ENCODE measurements around the gene KLHL42. TPM values are rescaled to one million over a fixed set of nuclear protein-coding genes. Genes with fewer than 3 reads are reported as not detected.

The KLHL42 gene
- total RNA-seq, 4 donors from 2014 or later = 40.9 to 56.1 (median 45.3) TPM

DNA sequence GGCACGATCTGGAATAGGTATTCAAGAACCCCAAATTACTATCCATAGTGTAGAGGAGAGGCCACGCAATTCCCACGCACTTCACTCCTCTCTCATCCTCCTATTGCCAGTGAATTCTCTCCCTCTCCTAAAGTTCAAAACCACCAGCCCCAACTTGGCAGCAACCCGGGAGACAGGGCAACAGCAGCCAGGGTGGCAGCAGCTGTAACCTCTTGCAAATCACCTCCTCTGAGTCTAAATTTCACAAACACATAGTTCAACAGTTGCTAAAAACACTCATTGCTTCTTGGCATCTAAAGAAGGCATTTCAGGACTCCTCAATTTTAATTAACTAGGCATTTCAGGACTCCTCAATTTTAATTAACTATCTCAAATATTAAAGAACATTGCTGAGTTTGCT is 37.7 kb downstream of the KLHL42 start:
- no peak for DNase-seq
- H3K27me3 ChIP-seq = no peaks in the 10 kb centered on the region
- H3K9me3 ChIP-seq = no peaks in the 10 kb centered on the region
- peaks cover 0 to 4% of the 10 kb centered on the region in 2 donors for H3K4me1 ChIP-seq
- H3K27ac ChIP-seq = peak overlapping the region; percentile 18 to 42
- no peaks in the 10 kb centered on the region for H3K36me3 ChIP-seq
- TF ChIP-seq, protein P1, sequence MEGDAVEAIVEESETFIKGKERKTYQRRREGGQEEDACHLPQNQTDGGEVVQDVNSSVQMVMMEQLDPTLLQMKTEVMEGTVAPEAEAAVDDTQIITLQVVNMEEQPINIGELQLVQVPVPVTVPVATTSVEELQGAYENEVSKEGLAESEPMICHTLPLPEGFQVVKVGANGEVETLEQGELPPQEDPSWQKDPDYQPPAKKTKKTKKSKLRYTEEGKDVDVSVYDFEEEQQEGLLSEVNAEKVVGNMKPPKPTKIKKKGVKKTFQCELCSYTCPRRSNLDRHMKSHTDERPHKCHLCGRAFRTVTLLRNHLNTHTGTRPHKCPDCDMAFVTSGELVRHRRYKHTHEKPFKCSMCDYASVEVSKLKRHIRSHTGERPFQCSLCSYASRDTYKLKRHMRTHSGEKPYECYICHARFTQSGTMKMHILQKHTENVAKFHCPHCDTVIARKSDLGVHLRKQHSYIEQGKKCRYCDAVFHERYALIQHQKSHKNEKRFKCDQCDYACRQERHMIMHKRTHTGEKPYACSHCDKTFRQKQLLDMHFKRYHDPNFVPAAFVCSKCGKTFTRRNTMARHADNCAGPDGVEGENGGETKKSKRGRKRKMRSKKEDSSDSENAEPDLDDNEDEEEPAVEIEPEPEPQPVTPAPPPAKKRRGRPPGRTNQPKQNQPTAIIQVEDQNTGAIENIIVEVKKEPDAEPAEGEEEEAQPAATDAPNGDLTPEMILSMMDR (IDR thresholded peaks at IDR 0.05) = no peak
- TF ChIP-seq POLR2A (IDR thresholded peaks at IDR 0.05) = no peak
- H3K4me3 ChIP-seq = no peak overlapping the region
- intact Hi-C loops (cut with DNase I; ENCODE audit: low total_unique reads) = no loop called here

DNA sequence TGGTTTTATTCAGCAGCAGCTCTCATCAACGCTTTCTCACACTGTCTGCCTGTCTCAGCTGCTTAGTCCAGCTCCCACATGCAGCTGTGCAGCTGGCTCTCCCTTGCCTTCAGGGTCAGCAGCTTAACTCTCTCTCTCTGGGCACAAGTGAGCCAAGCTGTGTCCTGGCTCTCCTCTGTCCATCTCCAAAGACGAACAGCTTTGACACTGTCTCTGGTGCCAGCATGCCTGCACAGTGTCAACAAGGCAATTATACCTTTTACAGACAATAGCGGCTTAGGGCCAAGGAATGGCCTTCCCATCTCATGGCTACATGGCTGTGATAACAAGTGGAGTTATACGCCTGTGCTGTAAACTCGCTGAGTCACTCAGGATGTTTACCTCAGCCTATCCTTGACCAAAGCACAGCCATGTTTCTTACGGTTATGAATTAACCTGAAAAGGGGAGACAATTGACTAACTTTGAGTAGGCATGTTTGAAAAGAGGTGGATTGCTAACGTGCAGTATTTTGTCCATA is 38.4 kb downstream of the KLHL42 start:
- intact Hi-C loops (cut with DNase I; ENCODE audit: low total_unique reads) = no loop called here
- Histone ChIP-seq H3K36me3 (no peaks in the 10 kb centered on the region), H3K9me3 (no peaks in the 10 kb centered on the region), H3K27me3 (no peaks in the 10 kb centered on the region), H3K27ac (peak overlapping the region; percentile 18 to 42), H3K4me1 (peaks cover 0 to 4% of the 10 kb centered on the region in 2 donors), H3K4me3 (no peak overlapping the region)
- TF ChIP-seq, protein P1 (IDR thresholded peaks at IDR 0.05) = no peak
- no peak for TF ChIP-seq POLR2A (IDR thresholded peaks at IDR 0.05)
- DNase-seq = peak; percentile 17 to 46

DNA sequence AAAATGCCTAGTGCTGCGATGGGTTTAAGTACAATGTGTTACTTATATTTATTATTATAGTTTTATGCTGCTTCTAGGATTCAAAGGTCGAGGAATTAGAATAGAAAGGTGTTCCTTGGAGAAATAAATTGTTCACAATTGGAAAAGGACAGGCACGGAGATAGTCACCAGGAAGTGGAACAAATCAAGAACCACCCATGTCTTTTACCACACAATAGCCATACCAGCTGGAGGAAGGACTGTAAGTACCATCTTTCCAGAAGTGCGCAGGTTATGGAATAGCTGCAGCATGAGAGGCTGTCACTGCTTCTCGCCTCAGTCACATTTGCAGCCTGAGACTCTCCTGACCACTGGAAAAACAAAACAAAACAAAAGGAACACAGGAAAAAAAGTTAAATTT is 40.5 kb downstream of the KLHL42 start:
- H3K36me3 ChIP-seq = no peaks in the 10 kb centered on the region
- peaks cover 0 to 4% of the 10 kb centered on the region in 2 donors for H3K4me1 ChIP-seq
- intact Hi-C loops (cut with DNase I; ENCODE audit: low total_unique reads) = loop anchor here (10.0 kb wide), 1 partner anchor 76 kb away; no protein-coding TSS in a partner anchor
- no peaks in the 10 kb centered on the region for H3K9me3 ChIP-seq
- H3K27me3 ChIP-seq = no peaks in the 10 kb centered on the region
- H3K27ac ChIP-seq = no peak overlapping the region
- TF ChIP-seq POLR2A (IDR thresholded peaks at IDR 0.05) = no peak
- TF ChIP-seq, protein P1 (IDR thresholded peaks at IDR 0.05) = no peak
- no peak overlapping the region for H3K4me3 ChIP-seq
- no peak for DNase-seq

DNA sequence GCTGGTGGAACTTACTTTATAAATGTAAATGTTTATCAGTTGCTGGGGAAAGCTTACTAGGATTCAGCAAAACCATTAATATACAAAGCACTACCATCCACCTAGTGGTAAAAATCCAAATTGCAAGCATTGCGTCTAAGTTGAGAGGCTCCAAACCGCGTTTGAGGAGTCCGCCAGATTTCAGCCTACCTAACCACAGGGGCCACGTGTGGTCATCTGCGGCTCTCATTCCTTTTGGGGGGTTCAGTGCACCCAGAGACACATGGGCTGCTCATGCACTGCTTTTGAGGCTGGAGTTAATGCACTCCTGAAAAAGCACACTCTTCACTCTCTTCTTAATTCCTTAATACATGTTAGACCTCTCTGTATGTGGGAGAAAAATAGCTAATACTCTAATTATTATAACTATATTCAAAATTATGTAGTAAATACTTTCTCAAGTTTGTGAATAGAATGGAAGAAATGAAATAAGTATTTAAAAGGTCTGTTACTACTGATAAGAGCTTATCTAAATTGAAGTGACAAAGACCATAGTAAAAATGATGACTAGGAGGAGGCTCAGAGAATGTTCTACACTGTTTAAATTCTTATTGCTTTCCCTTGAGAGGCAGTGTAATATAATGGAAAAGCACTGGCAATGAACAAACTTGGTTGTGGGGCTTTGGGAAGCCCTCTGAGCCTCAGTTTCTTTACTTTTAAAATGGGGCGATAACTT is 41.4 kb downstream of the KLHL42 start:
- intact Hi-C loops (cut with DNase I; ENCODE audit: low total_unique reads) = loop anchor here (10.0 kb wide), 1 partner anchor 77 kb away; no protein-coding TSS in a partner anchor
- Histone ChIP-seq H3K27me3 (no peaks in the 10 kb centered on the region), H3K4me3 (no peak overlapping the region), H3K27ac (no peak overlapping the region), H3K36me3 (no peaks in the 10 kb centered on the region), H3K4me1 (peaks cover 0 to 4% of the 10 kb centered on the region in 2 donors), H3K9me3 (no peaks in the 10 kb centered on the region)
- peak; percentile 21 to 45 for DNase-seq
- no peak for TF ChIP-seq POLR2A (IDR thresholded peaks at IDR 0.05)
- TF ChIP-seq, protein P1 (IDR thresholded peaks at IDR 0.05) = peak; percentile 67 to 77 (median 70)

DNA sequence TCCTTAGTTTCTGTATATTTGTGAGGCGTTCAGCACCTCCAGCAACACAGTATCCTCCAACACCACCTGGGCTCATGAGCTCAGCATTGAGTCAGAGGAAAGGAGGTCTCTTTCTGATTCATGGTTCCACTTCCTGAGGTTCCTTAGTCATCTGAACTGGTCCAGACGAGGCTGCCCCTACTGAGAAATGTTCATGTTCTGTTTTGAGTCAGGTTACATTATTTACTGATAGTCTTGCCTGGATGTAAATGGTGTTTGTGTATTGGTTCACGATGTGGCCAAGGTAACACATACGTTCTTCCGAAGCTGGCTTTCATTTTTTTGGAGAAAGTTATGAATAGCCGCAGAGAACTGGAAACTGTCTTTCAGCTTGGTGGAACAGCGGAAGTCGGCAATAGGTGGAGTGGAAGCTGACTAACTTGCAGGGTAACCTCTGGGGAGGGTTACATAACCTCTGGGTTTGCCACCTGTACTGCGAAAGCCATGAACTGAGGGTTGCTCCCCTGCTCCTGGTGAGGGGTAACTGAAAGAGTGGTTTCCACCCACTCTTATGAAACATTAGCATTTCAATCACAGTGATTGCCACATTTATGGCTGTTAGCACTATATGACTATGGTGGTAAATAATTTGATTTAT is 42.2 kb downstream of the KLHL42 start:
- TF ChIP-seq POLR2A (IDR thresholded peaks at IDR 0.05) = no peak
- no peaks in the 10 kb centered on the region for H3K27me3 ChIP-seq
- H3K9me3 ChIP-seq = no peaks in the 10 kb centered on the region
- intact Hi-C loops (cut with DNase I; ENCODE audit: low total_unique reads) = loop anchor here (10.0 kb wide), 1 partner anchor 77 kb away; no protein-coding TSS in a partner anchor
- H3K4me3 ChIP-seq = no peak overlapping the region
- peaks cover 0 to 4% of the 10 kb centered on the region in 2 donors for H3K4me1 ChIP-seq
- no peak for DNase-seq
- no peak overlapping the region for H3K27ac ChIP-seq
- H3K36me3 ChIP-seq = no peaks in the 10 kb centered on the region
